Testis (tissue), 2 donors: ENCODE data around the gene MBNL2.

ENCODE experiments used
- POLR2A ChIP-seq: fragments of 450-650 bp; IDR thresholded peaks from one replicate; pipeline ENCODE4 v1.6.1; 2017; ENCODE audit warnings: antibody characterized with exemption, mild to moderate bottlenecking, moderate library complexity
- TF ChIP-seq, protein P1 (sequence below), 3 experiments: fragments of 450-650 bp in 2 of 3; fragments of 200-600 bp in 1 of 3; sonication (generic) in 1 of 3; IDR thresholded peaks; one replicate each; pipeline ENCODE4 v1.5.1; 2016 to 2019; ENCODE audit warnings: antibody characterized with exemption in 3 of 3, mild to moderate bottlenecking in 2 of 3, moderate library complexity in 1 of 3

DNA sequence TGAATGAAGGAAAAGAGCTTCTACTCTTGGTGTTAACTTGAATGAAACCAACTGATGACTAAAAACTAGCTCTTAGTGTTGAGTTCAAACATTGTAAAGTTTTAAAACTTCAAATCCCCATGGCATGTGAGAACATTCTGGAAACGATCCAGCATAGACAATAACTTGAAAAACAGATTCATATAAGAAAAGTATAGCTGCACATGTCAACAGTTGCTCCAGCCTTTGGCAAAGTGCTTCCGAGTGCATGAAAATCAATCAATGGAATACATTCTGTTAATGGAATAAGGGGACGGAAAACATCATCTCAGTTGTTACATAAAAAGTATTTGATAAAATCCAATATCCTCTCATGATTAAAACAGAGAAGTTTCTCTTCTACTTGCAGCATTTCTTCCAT is 89.8 kb downstream of the MBNL2 start:
- TF ChIP-seq, protein P1, sequence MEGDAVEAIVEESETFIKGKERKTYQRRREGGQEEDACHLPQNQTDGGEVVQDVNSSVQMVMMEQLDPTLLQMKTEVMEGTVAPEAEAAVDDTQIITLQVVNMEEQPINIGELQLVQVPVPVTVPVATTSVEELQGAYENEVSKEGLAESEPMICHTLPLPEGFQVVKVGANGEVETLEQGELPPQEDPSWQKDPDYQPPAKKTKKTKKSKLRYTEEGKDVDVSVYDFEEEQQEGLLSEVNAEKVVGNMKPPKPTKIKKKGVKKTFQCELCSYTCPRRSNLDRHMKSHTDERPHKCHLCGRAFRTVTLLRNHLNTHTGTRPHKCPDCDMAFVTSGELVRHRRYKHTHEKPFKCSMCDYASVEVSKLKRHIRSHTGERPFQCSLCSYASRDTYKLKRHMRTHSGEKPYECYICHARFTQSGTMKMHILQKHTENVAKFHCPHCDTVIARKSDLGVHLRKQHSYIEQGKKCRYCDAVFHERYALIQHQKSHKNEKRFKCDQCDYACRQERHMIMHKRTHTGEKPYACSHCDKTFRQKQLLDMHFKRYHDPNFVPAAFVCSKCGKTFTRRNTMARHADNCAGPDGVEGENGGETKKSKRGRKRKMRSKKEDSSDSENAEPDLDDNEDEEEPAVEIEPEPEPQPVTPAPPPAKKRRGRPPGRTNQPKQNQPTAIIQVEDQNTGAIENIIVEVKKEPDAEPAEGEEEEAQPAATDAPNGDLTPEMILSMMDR (IDR thresholded peaks at IDR 0.05): no peak
- TF ChIP-seq POLR2A: no peak
